IPS DF 4.7 (cell line): ENCODE data around the gene SLC26A2.
A peak's percentile ranks its signal among the peaks of the same experiment; 100 is the strongest.

Experiments
- DNase-seq: peaks from one replicate; pipeline ENCODE4 v3.0.0-alpha.2; 2013; ENCODE audit warnings: low spot score; ENCODE audit errors: extremely low read depth

SLC26A2 gene

DNA sequence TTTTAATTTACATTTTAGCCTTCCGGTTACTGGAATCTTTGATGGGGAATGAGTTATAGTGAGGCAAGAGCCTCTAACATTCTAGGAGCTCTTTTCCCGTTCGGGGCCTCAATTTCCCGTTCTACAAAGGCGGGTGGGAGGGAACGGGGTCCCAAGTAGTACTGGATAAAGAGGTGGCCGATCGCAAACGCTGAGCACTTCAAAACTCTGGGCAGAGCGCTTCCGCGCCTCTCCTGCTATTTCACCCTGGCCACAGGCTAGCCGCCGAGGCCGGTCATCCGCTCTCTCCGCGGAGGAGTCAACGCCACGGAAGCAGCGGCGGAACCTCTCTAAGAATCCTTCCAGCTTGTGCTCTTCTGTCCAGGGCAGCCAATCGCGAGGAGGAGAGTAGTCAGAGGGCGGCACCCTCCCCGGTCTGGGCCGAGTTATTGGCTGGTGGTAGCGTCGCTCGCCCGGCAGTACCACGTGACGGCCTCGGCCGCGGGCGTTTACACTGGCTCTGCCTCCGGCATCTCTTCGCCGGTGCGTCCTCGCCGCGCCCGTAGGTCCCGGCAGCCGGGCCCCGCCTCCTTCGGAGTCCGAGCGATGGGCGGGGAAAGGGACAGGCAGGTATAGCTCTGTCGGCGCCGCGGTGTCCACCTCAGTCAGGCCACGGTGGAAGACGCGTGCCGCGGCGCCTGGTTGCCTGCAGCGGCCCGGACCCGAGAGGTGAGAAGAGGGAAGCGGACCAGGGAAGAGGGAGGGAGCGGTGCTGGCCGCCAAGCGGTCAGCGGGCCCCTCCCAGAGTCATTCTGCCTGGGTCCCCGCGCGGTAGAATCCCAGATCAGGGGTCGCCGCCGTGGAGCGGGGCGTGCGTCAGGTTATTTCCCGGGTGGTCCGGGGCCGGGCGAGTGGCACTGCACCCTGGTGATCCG, at the start of gene SLC26A2:
Gene SLC26A2, plus strand, starts transcription at position 487 of the 914 bp plus-strand sequence. CDS start 16,895 bp downstream, outside the sequence.
- DNase-seq: peak; percentile 78

DNA sequence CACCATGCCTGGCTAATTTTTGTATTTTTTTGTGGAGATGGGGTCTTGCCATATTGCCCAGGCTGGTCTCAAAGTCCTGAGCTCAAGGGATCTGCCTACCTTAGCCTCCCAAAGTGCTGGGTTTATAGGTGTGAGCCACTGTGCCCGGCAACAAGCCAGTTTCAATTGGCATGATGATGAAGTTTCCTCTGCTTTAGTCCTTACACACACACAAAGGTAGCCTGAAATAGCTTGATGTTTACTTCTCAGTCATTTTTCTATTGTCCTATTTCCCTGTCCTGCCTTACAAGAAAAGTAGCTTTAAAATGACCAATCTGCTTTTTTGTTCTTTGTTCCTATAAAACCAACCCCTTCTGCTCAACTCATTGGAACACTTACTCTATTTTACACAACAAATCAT, 49.5 kb upstream of the SLC26A2 start:
- DNase-seq: no peak

DNA sequence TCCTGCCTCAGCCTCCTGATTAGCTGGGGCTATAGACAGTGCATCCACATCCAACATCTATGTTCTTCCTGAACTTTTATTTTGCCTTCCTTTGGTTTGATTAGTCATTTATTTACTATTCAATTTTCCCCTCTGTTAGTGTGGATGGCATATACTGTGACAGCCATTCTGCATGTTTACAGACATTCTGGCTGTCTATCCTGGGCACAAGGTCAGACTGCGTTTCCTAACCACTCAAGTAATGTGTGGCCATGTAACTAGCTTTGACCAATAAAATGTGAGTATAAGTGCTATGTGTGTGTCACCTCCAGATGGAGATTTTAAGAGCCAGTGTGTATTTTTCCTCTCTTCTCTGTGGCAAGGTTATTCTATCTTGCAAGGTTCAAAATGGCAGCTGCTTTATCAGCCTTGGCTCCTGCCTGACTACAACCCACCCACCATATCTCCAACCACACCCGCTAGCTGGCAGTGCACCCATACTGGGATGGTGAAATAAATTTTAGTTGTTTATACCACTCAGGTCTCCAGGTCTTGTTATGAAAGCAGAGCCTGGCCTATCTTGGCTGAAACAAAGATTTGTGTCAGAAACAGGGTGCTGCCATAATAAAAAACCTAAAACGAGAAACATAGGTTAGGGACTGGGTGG, 48.2 kb upstream of the SLC26A2 start:
- DNase-seq: no peak

GRCh38 chr5:149913436-149914419, 46.8 kb upstream of the SLC26A2 start:
- no peak for DNase-seq

GRCh38 chr5:149915392-149916260, 44.9 kb upstream of the SLC26A2 start:
- no peak for DNase-seq

- no peak for DNase-seq
Observed at GRCh38 chr5:149916334-149917072, 44.1 kb upstream of the SLC26A2 start.

- DNase-seq: no peak
Observed at GRCh38 chr5:149917073-149917676, 43.4 kb upstream of the SLC26A2 start.

- no peak for DNase-seq
Observed at GRCh38 chr5:149921597-149921996, 39.0 kb upstream of the SLC26A2 start.

- DNase-seq: no peak
Observed at GRCh38 chr5:149922950-149923349, 37.6 kb upstream of the SLC26A2 start.

GRCh38 chr5:149924486-149924885, 36.1 kb upstream of the SLC26A2 start:
- no peak for DNase-seq

GRCh38 chr5:149930043-149930748, 30.4 kb upstream of the SLC26A2 start:
- DNase-seq: no peak

DNA sequence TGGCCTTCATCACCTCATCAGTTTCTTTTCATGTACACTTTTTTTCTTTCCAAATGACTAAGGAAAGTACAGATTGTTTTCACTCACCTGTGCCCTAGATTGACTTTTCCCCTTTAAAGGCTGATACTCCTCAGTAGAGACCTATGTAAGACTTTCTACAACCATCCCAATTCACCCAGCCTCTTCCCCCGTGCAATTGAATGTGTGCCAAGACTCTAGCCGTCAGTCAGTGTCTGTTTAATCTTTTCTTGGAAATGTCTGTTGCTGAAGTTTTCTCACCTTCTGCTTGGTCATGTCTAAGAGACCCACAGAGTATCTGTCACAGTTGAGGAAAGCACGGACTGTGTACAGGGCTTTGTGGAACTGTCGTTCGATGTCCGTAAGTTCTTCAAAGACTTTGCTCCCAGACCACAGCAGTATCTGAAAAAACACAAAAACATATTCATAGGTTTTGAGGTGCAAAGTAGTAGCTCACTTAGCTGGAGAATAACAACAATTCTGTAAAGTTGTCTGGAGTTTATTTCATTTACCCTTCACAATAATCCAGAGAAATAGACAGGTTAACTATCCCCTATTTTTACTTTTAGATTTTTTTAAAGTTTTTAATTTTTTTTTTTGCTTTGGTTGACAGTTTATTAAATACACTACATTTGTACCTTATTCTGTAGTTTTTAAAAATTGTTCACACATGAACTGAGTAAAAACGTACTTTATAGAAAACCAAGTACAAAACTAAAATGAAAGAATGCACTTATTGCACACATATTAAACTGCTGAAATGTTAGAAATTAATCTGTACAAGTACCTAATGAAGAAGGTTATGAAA, 29.6 kb upstream of the SLC26A2 start:
- no peak for DNase-seq

GRCh38 chr5:149931992-149932436, 28.5 kb upstream of the SLC26A2 start:
- no peak for DNase-seq

DNA sequence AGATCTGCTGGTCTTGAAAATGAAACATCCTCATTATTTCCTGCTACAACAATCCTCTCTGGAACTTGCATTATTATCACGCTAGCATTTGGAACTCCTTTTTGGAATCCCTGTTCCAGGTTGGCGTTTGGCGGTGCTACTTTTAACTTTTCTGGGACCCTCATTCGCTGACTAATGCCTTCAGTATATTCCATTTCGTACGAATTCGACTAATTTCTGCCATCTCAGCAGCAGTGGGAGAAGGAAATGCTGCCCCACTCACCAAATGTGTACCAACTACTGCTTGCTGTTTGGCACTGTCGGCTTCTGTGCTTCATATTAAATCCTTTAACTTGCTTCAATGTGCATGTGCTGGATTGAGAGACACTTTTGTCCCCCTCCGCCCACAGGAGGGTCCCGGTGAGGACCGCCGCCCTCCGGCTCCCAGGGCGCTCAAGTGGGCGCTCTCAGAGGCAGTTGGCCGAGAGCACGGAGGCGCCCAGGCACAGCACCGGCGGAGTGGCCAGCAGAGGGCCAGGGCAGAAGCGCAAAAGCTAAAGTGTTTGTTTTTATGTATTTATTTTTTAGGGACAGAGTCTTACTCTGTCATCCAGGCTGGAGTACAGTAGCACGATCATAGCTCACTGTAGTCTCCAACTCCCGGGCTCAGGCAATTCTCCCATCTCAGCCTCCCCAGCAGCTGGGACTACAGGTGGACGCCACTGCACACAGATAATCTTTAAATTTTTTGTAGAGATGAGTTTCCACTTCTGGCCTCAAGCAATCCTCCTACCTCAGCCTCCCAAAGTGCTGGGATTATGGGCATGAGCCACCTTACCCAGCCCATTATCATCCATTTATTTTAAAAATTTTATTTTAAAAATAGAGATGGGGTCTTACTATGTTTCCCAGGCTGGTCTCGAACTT, 27.9 kb upstream of the SLC26A2 start:
- DNase-seq: no peak

DNA sequence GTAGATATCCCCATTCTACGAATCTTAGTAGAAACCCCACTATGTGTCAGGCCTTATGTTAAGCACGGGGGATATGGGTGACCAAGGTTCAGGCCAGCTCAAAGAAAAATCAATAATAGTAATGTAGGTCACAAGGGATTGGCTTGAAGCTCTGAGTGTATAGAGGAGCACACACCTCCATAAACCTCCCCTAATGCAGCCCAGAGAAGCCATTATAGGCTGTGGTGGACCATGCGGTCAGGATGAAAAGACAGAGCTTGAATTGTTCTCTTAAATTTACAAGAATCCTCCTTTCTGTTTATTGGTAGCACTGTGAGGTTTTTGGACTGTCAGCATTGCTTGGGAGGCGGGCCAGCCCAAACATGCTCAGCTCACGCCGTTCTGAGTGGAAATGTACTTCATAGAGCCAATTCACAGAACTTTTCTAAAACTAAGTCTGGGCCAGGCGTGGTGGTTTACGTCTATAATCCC, 25.1 kb upstream of the SLC26A2 start:
- no peak for DNase-seq

- DNase-seq: no peak
Observed at GRCh38 chr5:149936044-149936699, 24.4 kb upstream of the SLC26A2 start.
